ENCODE data around the gene SORCS3.

DNA sequence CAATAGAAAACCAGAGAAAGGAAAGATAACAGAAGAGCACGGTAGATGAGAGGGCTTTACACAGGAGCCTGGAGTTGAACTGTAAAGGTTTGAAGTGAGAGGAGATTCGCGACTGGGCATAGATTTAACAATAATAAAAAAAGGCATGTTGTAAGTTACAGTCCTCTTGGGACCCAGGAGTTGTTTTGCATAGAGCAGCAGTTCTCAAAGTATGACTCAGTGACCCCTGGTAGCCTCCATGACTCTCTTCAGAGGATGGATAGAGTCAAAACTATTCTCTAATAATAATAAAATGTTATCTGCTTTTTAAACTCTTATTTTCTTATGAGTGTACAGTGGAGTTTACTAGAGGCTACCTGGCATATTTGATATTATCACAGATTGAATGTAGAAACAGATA lies 262.3 kb downstream of the SORCS3 start:
- TF ChIP-seq, protein P1, sequence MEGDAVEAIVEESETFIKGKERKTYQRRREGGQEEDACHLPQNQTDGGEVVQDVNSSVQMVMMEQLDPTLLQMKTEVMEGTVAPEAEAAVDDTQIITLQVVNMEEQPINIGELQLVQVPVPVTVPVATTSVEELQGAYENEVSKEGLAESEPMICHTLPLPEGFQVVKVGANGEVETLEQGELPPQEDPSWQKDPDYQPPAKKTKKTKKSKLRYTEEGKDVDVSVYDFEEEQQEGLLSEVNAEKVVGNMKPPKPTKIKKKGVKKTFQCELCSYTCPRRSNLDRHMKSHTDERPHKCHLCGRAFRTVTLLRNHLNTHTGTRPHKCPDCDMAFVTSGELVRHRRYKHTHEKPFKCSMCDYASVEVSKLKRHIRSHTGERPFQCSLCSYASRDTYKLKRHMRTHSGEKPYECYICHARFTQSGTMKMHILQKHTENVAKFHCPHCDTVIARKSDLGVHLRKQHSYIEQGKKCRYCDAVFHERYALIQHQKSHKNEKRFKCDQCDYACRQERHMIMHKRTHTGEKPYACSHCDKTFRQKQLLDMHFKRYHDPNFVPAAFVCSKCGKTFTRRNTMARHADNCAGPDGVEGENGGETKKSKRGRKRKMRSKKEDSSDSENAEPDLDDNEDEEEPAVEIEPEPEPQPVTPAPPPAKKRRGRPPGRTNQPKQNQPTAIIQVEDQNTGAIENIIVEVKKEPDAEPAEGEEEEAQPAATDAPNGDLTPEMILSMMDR (optimal IDR thresholded peaks at IDR 0.05 in 1 of 3, IDR thresholded peaks at IDR 0.05 in 1 of 3, conservative IDR thresholded peaks at IDR 0.05 in 1 of 3; ENCODE audit: extremely low read depth in 1 of 3, insufficient read depth in 2 of 3, low read length in 3 of 3) = no peak
- no peak for TF ChIP-seq EZH2 (IDR thresholded peaks at IDR 0.05; ENCODE audit: low read length)
